ENCODE data around the gene CCT8.

GRCh38 chr21:29024474-29025327 is 48.7 kb downstream of the CCT8 start, which contains the start of gene USP16:
- TF ChIP-seq CTCF (IDR thresholded peaks at IDR 0.05), result no peak
- TF ChIP-seq POLR2A (IDR thresholded peaks at IDR 0.05), result no peak
